ENCODE results near the gene CES4A.
"Not testable (repeated sequence)": the region's sequence is repeated elsewhere in the genome, so short reads cannot be mapped to it uniquely, and the experiment has no call there.

Gene CES4A

GRCh38 chr16:66988197-66988788 lies at the start of gene CES4A:
CES4A (plus strand) TSS chr16:66988589; CDS start chr16:66988773, 184 bp downstream.
- Histone ChIP-seq H3K4me1 (ENCODE audit: control insufficient read depth in 5 of 5, insufficient read depth in 5 of 5, low read length in 5 of 5) (peaks cover 0 to 5% (median 0%) of the 10 kb centered on the region in 5 donors), H3K27ac (ENCODE audit: low read depth, low read length) (no peak within 1 kb of the TSS), H3K27me3 (ENCODE audit: control insufficient read depth in 5 of 5, insufficient read depth in 4 of 5, low read length in 5 of 5) (no peaks in the 10 kb centered on the region), H3K36me3 (ENCODE audit: control insufficient read depth in 5 of 5, insufficient read depth in 5 of 5, low read length in 5 of 5) (no peaks in the 10 kb centered on the region), H3K9ac (ENCODE audit: low read length in 5 of 5) (no peak within 1 kb of the TSS), H3K4me3 (ENCODE audit: low read depth in 1 of 5, low read length in 5 of 5) (no peak within 1 kb of the TSS), H3K9me3 (ENCODE audit: control insufficient read depth in 5 of 5, low read length in 5 of 5) (no peaks in the 10 kb centered on the region)

GRCh38 chr16:66939366-66939765 lies 49.0 kb upstream of the CES4A start:
- Histone ChIP-seq H3K27ac (ENCODE audit: low read depth, low read length) (no peak overlapping the region), H3K9me3 (ENCODE audit: control insufficient read depth in 5 of 5, low read length in 5 of 5) (no peaks in the 10 kb centered on the region), H3K9ac (ENCODE audit: low read length in 5 of 5) (no peak overlapping the region), H3K27me3 (ENCODE audit: control insufficient read depth in 5 of 5, insufficient read depth in 4 of 5, low read length in 5 of 5) (no peaks in the 10 kb centered on the region), H3K4me3 (ENCODE audit: low read depth in 1 of 5, low read length in 5 of 5) (no peak overlapping the region), H3K36me3 (ENCODE audit: control insufficient read depth in 5 of 5, insufficient read depth in 5 of 5, low read length in 5 of 5) (peaks cover 0 to 72% (median 63%) of the 10 kb centered on the region in 5 donors), H3K4me1 (ENCODE audit: control insufficient read depth in 5 of 5, insufficient read depth in 5 of 5, low read length in 5 of 5) (peaks cover 6 to 25% (median 22%) of the 10 kb centered on the region in 5 donors)

GRCh38 chr16:66940236-66940635 lies 48.2 kb upstream of the CES4A start:
- Histone ChIP-seq H3K27me3 (ENCODE audit: control insufficient read depth in 5 of 5, insufficient read depth in 4 of 5, low read length in 5 of 5) (no peaks in the 10 kb centered on the region), H3K27ac (ENCODE audit: low read depth, low read length) (no peak overlapping the region), H3K9ac (ENCODE audit: low read length in 5 of 5) (no peak overlapping the region), H3K9me3 (ENCODE audit: control insufficient read depth in 5 of 5, low read length in 5 of 5) (no peaks in the 10 kb centered on the region), H3K4me1 (ENCODE audit: control insufficient read depth in 5 of 5, insufficient read depth in 5 of 5, low read length in 5 of 5) (peaks cover 6 to 21% (median 17%) of the 10 kb centered on the region in 5 donors), H3K36me3 (ENCODE audit: control insufficient read depth in 5 of 5, insufficient read depth in 5 of 5, low read length in 5 of 5) (peaks cover 0 to 72% (median 63%) of the 10 kb centered on the region in 5 donors), H3K4me3 (ENCODE audit: low read depth in 1 of 5, low read length in 5 of 5) (no peak overlapping the region)

- H3K27ac ChIP-seq (ENCODE audit: low read depth, low read length): no peak overlapping the region
- no peaks in the 10 kb centered on the region for H3K27me3 ChIP-seq (ENCODE audit: control insufficient read depth in 5 of 5, insufficient read depth in 4 of 5, low read length in 5 of 5)
- peaks cover 0 to 11% (median 7%) of the 10 kb centered on the region in 5 donors for H3K4me1 ChIP-seq (ENCODE audit: control insufficient read depth in 5 of 5, insufficient read depth in 5 of 5, low read length in 5 of 5)
- no peaks in the 10 kb centered on the region for H3K9me3 ChIP-seq (ENCODE audit: control insufficient read depth in 5 of 5, low read length in 5 of 5)
- no peak overlapping the region for H3K4me3 ChIP-seq (ENCODE audit: low read depth in 1 of 5, low read length in 5 of 5)
- H3K9ac ChIP-seq (ENCODE audit: low read length in 5 of 5): no peak overlapping the region
- H3K36me3 ChIP-seq (ENCODE audit: control insufficient read depth in 5 of 5, insufficient read depth in 5 of 5, low read length in 5 of 5): peaks cover 0 to 62% (median 60%) of the 10 kb centered on the region in 5 donors
Observed at GRCh38 chr16:66942981-66943380, 45.4 kb upstream of the CES4A start.

GRCh38 chr16:66943426-66944053 lies 44.8 kb upstream of the CES4A start:
- Histone ChIP-seq H3K9me3 (ENCODE audit: control insufficient read depth in 5 of 5, low read length in 5 of 5) (no peaks in the 10 kb centered on the region), H3K4me1 (ENCODE audit: control insufficient read depth in 5 of 5, insufficient read depth in 5 of 5, low read length in 5 of 5) (peaks cover 0 to 17% (median 13%) of the 10 kb centered on the region in 5 donors), H3K36me3 (ENCODE audit: control insufficient read depth in 5 of 5, insufficient read depth in 5 of 5, low read length in 5 of 5) (peaks cover 0 to 56% (median 55%) of the 10 kb centered on the region in 5 donors), H3K27ac (ENCODE audit: low read depth, low read length) (no peak overlapping the region), H3K4me3 (ENCODE audit: low read depth in 1 of 5, low read length in 5 of 5) (no peak overlapping the region), H3K27me3 (ENCODE audit: control insufficient read depth in 5 of 5, insufficient read depth in 4 of 5, low read length in 5 of 5) (peaks cover 0 to under 1% (median 0%) of the 10 kb centered on the region in 5 donors), H3K9ac (ENCODE audit: low read length in 5 of 5) (no peak overlapping the region)

- Histone ChIP-seq H3K27ac (ENCODE audit: low read depth, low read length) (no peak overlapping the region), H3K9ac (ENCODE audit: low read length in 5 of 5) (no peak overlapping the region), H3K4me1 (ENCODE audit: control insufficient read depth in 5 of 5, insufficient read depth in 5 of 5, low read length in 5 of 5) (peaks cover 0 to 22% (median 18%) of the 10 kb centered on the region in 5 donors), H3K9me3 (ENCODE audit: control insufficient read depth in 5 of 5, low read length in 5 of 5) (no peaks in the 10 kb centered on the region), H3K36me3 (ENCODE audit: control insufficient read depth in 5 of 5, insufficient read depth in 5 of 5, low read length in 5 of 5) (peaks cover 0 to 51% (median 50%) of the 10 kb centered on the region in 5 donors), H3K4me3 (ENCODE audit: low read depth in 1 of 5, low read length in 5 of 5) (no peak overlapping the region), H3K27me3 (ENCODE audit: control insufficient read depth in 5 of 5, insufficient read depth in 4 of 5, low read length in 5 of 5) (peaks cover 0 to 3% (median 0%) of the 10 kb centered on the region in 5 donors)
Observed at GRCh38 chr16:66944054-66944441, 44.3 kb upstream of the CES4A start.

GRCh38 chr16:66944971-66945370 lies 43.4 kb upstream of the CES4A start:
- H3K4me3 ChIP-seq (ENCODE audit: low read depth in 1 of 5, low read length in 5 of 5); H3K9me3 ChIP-seq (ENCODE audit: control insufficient read depth in 5 of 5, low read length in 5 of 5); H3K27ac ChIP-seq (ENCODE audit: low read depth, low read length); H3K9ac ChIP-seq (ENCODE audit: low read length in 5 of 5); H3K27me3 ChIP-seq (ENCODE audit: control insufficient read depth in 5 of 5, insufficient read depth in 4 of 5, low read length in 5 of 5): not testable (repeated sequence)
- Histone ChIP-seq H3K36me3 (ENCODE audit: control insufficient read depth in 5 of 5, insufficient read depth in 5 of 5, low read length in 5 of 5) (peaks cover 0 to 42% (median 41%) of the 10 kb centered on the region in 5 donors), H3K4me1 (ENCODE audit: control insufficient read depth in 5 of 5, insufficient read depth in 5 of 5, low read length in 5 of 5) (peaks cover 0 to 28% (median 23%) of the 10 kb centered on the region in 5 donors)

GRCh38 chr16:66945939-66946338 lies 42.5 kb upstream of the CES4A start:
- H3K27ac ChIP-seq (ENCODE audit: low read depth, low read length): no peak overlapping the region
- no peak overlapping the region for H3K9ac ChIP-seq (ENCODE audit: low read length in 5 of 5)
- H3K9me3 ChIP-seq (ENCODE audit: control insufficient read depth in 5 of 5, low read length in 5 of 5): no peaks in the 10 kb centered on the region
- peaks cover 0 to 32% (median 31%) of the 10 kb centered on the region in 5 donors for H3K36me3 ChIP-seq (ENCODE audit: control insufficient read depth in 5 of 5, insufficient read depth in 5 of 5, low read length in 5 of 5)
- H3K4me1 ChIP-seq (ENCODE audit: control insufficient read depth in 5 of 5, insufficient read depth in 5 of 5, low read length in 5 of 5): peaks cover 0 to 28% (median 23%) of the 10 kb centered on the region in 5 donors
- H3K4me3 ChIP-seq (ENCODE audit: low read depth in 1 of 5, low read length in 5 of 5): no peak overlapping the region
- peaks cover 0 to 11% (median 3%) of the 10 kb centered on the region in 5 donors for H3K27me3 ChIP-seq (ENCODE audit: control insufficient read depth in 5 of 5, insufficient read depth in 4 of 5, low read length in 5 of 5)

- H3K27me3 ChIP-seq (ENCODE audit: control insufficient read depth in 5 of 5, insufficient read depth in 4 of 5, low read length in 5 of 5): peaks cover 0 to 11% (median 7%) of the 10 kb centered on the region in 5 donors
- H3K36me3 ChIP-seq (ENCODE audit: control insufficient read depth in 5 of 5, insufficient read depth in 5 of 5, low read length in 5 of 5): peaks cover 0 to 26% (median 25%) of the 10 kb centered on the region in 5 donors
- H3K27ac ChIP-seq (ENCODE audit: low read depth, low read length): no peak overlapping the region
- no peak overlapping the region for H3K9ac ChIP-seq (ENCODE audit: low read length in 5 of 5)
- H3K9me3 ChIP-seq (ENCODE audit: control insufficient read depth in 5 of 5, low read length in 5 of 5): no peaks in the 10 kb centered on the region
- no peak overlapping the region for H3K4me3 ChIP-seq (ENCODE audit: low read depth in 1 of 5, low read length in 5 of 5)
- H3K4me1 ChIP-seq (ENCODE audit: control insufficient read depth in 5 of 5, insufficient read depth in 5 of 5, low read length in 5 of 5): peaks cover 0 to 28% (median 23%) of the 10 kb centered on the region in 5 donors
Observed at GRCh38 chr16:66946541-66946940, 41.8 kb upstream of the CES4A start.

- Histone ChIP-seq H3K4me3 (ENCODE audit: low read depth in 1 of 5, low read length in 5 of 5) (no peak overlapping the region), H3K9me3 (ENCODE audit: control insufficient read depth in 5 of 5, low read length in 5 of 5) (no peaks in the 10 kb centered on the region), H3K9ac (ENCODE audit: low read length in 5 of 5) (no peak overlapping the region), H3K27ac (ENCODE audit: low read depth, low read length) (no peak overlapping the region), H3K36me3 (ENCODE audit: control insufficient read depth in 5 of 5, insufficient read depth in 5 of 5, low read length in 5 of 5) (peaks cover 0 to 22% (median 21%) of the 10 kb centered on the region in 5 donors), H3K27me3 (ENCODE audit: control insufficient read depth in 5 of 5, insufficient read depth in 4 of 5, low read length in 5 of 5) (peaks cover 0 to 14% (median 7%) of the 10 kb centered on the region in 5 donors), H3K4me1 (ENCODE audit: control insufficient read depth in 5 of 5, insufficient read depth in 5 of 5, low read length in 5 of 5) (peaks cover 0 to 28% (median 23%) of the 10 kb centered on the region in 5 donors)
Observed at GRCh38 chr16:66946974-66947301, 41.5 kb upstream of the CES4A start.

All from subcutaneous abdominal adipose tissue (tissue), 5 donors.